ENCODE data around the gene HSDL2.

Gene HSDL2

GRCh38 chr9:112437406-112437805, 57.5 kb downstream of the HSDL2 start:
- Histone ChIP-seq H3K4me3 (ENCODE audit: low read depth, low read length, poor library complexity, severe bottlenecking) (no peak overlapping the region), H3K4me1 (ENCODE audit: insufficient read depth, low read length, severe bottlenecking) (no peaks in the 10 kb centered on the region)
- TF ChIP-seq EZH2 (IDR thresholded peaks at IDR 0.05; ENCODE audit: borderline replicate concordance, low read length) (no peak), CTCF (IDR thresholded peaks at IDR 0.05; ENCODE audit: low read length) (no peak)

GRCh38 chr9:112439171-112439570, 59.3 kb downstream of the HSDL2 start:
- H4K20me1 ChIP-seq (ENCODE audit: insufficient read depth, low read length), result no peaks in the 10 kb centered on the region
- H3K27ac ChIP-seq (ENCODE audit: low read depth, low read length, poor library complexity, severe bottlenecking), result no peak overlapping the region
- H3K9ac ChIP-seq (ENCODE audit: low read length), result no peak overlapping the region
- no peaks in the 10 kb centered on the region for H3K9me3 ChIP-seq (ENCODE audit: low read length)
- H3K27me3 ChIP-seq (ENCODE audit: insufficient read depth, low read length), result no peaks in the 10 kb centered on the region
- H3K36me3 ChIP-seq (ENCODE audit: insufficient read depth, low read length), result no peaks in the 10 kb centered on the region; the same call in 1 of the 2 replicates
- no peaks in the 10 kb centered on the region for H3K4me1 ChIP-seq (ENCODE audit: insufficient read depth, low read length, severe bottlenecking)
- TF ChIP-seq EZH2 (IDR thresholded peaks at IDR 0.05; ENCODE audit: borderline replicate concordance, low read length) (no peak), CTCF (IDR thresholded peaks at IDR 0.05; ENCODE audit: low read length) (no peak)
- H3K9me2 ChIP-seq (ENCODE audit: low read depth, low read length), result no peaks in the 10 kb centered on the region
- no peak overlapping the region for H3K4me2 ChIP-seq (ENCODE audit: low read length)
- no peaks in the 10 kb centered on the region for H3K79me2 ChIP-seq (ENCODE audit: insufficient read depth, low read length)
- no peaks in the 10 kb centered on the region; the same call in 1 of the 2 replicates for H3F3A ChIP-seq (ENCODE audit: insufficient read depth, low read length)
- no peak overlapping the region for H3K4me3 ChIP-seq (ENCODE audit: low read depth, low read length, poor library complexity, severe bottlenecking)
- no peak overlapping the region for H2AFZ ChIP-seq (ENCODE audit: low read length)

More at GRCh38 chr9:112437406-112437805, 57.5 kb downstream of the HSDL2 start:
- H3K27ac ChIP-seq (ENCODE audit: low read depth, low read length, poor library complexity, severe bottlenecking), result no peak overlapping the region
- H2AFZ ChIP-seq (ENCODE audit: low read length), result no peak overlapping the region
- no peaks in the 10 kb centered on the region for H3K79me2 ChIP-seq (ENCODE audit: insufficient read depth, low read length)
- no peak overlapping the region for H3K9ac ChIP-seq (ENCODE audit: low read length)
- no peaks in the 10 kb centered on the region for H3K9me3 ChIP-seq (ENCODE audit: low read length)
- H3K27me3 ChIP-seq (ENCODE audit: insufficient read depth, low read length), result no peaks in the 10 kb centered on the region
- no peaks in the 10 kb centered on the region for H4K20me1 ChIP-seq (ENCODE audit: insufficient read depth, low read length)
- H3K4me2 ChIP-seq (ENCODE audit: low read length), result no peak overlapping the region
- no peaks in the 10 kb centered on the region; the same call in 1 of the 2 replicates for H3K36me3 ChIP-seq (ENCODE audit: insufficient read depth, low read length)
- H3F3A ChIP-seq (ENCODE audit: insufficient read depth, low read length), result no peaks in the 10 kb centered on the region
- H3K9me2 ChIP-seq (ENCODE audit: low read depth, low read length), result no peaks in the 10 kb centered on the region

GRCh38 chr9:112439825-112440224, 59.9 kb downstream of the HSDL2 start:
- Histone ChIP-seq H3F3A (ENCODE audit: insufficient read depth, low read length) (no peaks in the 10 kb centered on the region; the same call in 1 of the 2 replicates), H3K79me2 (ENCODE audit: insufficient read depth, low read length) (no peaks in the 10 kb centered on the region)

More at GRCh38 chr9:112439825-112440224, 59.9 kb downstream of the HSDL2 start:
- H3K27me3 ChIP-seq (ENCODE audit: insufficient read depth, low read length), result no peaks in the 10 kb centered on the region
- H3K9me2 ChIP-seq (ENCODE audit: low read depth, low read length), result no peaks in the 10 kb centered on the region
- H2AFZ ChIP-seq (ENCODE audit: low read length), result no peak overlapping the region
- H3K36me3 ChIP-seq (ENCODE audit: insufficient read depth, low read length), result no peaks in the 10 kb centered on the region; the same call in 1 of the 2 replicates
- TF ChIP-seq CTCF (IDR thresholded peaks at IDR 0.05; ENCODE audit: low read length), result no peak
- no peak for TF ChIP-seq EZH2 (IDR thresholded peaks at IDR 0.05; ENCODE audit: borderline replicate concordance, low read length)
- H3K4me1 ChIP-seq (ENCODE audit: insufficient read depth, low read length, severe bottlenecking), result no peaks in the 10 kb centered on the region
- no peak overlapping the region for H3K4me2 ChIP-seq (ENCODE audit: low read length)
- H3K9me3 ChIP-seq (ENCODE audit: low read length), result no peaks in the 10 kb centered on the region
- no peak overlapping the region for H3K4me3 ChIP-seq (ENCODE audit: low read depth, low read length, poor library complexity, severe bottlenecking)
- no peak overlapping the region for H3K9ac ChIP-seq (ENCODE audit: low read length)
- H3K27ac ChIP-seq (ENCODE audit: low read depth, low read length, poor library complexity, severe bottlenecking), result no peak overlapping the region
- H4K20me1 ChIP-seq (ENCODE audit: insufficient read depth, low read length), result no peaks in the 10 kb centered on the region
